ENCODE data around the gene MAP3K9.

GRCh38 chr14:70802379-70802778 lies 6.9 kb downstream of the MAP3K9 start:
- no peak for TF ChIP-seq POLR2AphosphoS5 (IDR thresholded peaks at IDR 0.05; ENCODE audit: low read depth)
- no peak for TF ChIP-seq CTCF (IDR thresholded peaks at IDR 0.05; ENCODE audit: insufficient read depth, low read length)
- no peak for TF ChIP-seq REST (IDR thresholded peaks at IDR 0.05; ENCODE audit: insufficient replicate concordance, low read depth)
- no peak for TF ChIP-seq GABPA (IDR thresholded peaks at IDR 0.05; ENCODE audit: low read depth)

Measured in HL-60 (cell line).